HG02981 (cell line): ENCODE measurements around the gene UBE2O.
"Not testable (repeated sequence)": the region's sequence is repeated elsewhere in the genome, so short reads cannot be mapped to it uniquely, and the experiment has no call there.

ENCODE experiments used
- ATAC-seq: cut with Tn5 transposase; IDR thresholded peaks from one replicate; pipeline ENCODE4 v1.9.1; 2021; ENCODE audit warnings: mild to moderate bottlenecking, moderate library complexity; ENCODE audit not compliant: unreplicated experiment

The UBE2O gene

GRCh38 chr17:76354747-76355310 is 98.1 kb downstream of the UBE2O start:
- ATAC-seq: no peak

GRCh38 chr17:76354317-76354729 is 98.6 kb downstream of the UBE2O start:
- no peak for ATAC-seq

- ATAC-seq: peak; percentile 87
These were observed 99.2 kb downstream of the UBE2O start, which contains the start of gene PRPSAP1 for GRCh38 chr17:76353599-76354316. PRPSAP1 (minus strand) TSS chr17:76353916; CDS start chr17:76353703, 213 bp downstream.

GRCh38 chr17:76353004-76353598 is 99.9 kb downstream of the UBE2O start:
- ATAC-seq: peak; percentile 14

DNA sequence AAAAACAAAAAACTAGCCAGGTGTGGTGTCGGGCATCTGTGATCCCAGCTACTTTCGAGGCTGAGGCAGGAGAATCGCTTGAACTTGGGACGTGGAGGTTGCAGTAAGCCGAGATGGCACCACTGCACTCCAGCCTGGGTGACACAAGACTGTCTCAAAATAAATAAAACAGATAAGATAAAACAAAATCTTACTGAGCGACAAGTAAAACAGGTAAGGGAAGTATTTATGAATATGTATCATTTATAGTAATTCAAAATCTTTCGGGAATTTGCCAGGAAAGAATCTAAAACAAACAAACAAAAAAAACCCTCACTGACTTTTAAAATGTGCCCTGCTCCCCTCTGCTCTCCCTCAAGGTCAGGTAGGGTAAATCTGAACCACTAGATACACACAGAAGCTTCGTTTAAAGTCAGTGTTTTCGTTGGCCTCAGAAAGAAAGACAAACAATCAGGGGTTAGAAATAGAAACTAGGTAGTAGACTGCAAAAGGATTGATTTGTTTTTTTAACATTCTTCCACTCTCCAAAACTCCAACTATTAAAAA is 101.4 kb downstream of the UBE2O start:
- no peak for ATAC-seq

- ATAC-seq: no peak
These were observed 102.5 kb downstream of the UBE2O start for GRCh38 chr17:76350463-76350862.

GRCh38 chr17:76346936-76347335 is 106.0 kb downstream of the UBE2O start:
- ATAC-seq: not testable (repeated sequence)

DNA sequence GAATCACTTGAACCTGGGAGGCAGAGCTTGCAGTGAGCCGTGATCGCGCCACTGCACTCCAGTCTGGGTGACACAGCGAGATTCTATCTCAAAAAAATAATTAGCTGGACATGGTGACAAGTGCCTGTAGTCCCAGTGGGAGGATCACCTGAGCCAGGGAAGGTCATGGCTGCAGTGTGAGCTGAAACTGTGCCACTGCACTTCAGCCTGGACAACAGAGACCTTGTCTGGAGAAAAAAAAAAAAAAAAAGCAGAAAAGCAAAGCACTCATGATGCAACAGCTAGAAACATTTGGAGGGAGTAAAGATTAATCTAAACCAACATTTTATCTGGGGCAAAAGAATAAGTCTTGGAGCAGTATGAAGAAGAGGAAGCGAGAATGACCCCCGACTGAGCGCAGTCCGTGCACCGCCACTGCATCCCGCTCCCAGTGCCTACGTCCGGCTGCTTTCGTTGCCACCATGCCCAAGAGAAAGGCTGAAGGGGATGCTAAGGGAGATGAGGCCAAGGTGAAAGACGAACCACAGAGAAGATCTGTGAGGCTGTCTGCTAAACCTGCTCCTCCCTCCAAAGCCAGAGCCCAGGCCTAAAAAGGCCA is 107.5 kb downstream of the UBE2O start:
- ATAC-seq: no peak

DNA sequence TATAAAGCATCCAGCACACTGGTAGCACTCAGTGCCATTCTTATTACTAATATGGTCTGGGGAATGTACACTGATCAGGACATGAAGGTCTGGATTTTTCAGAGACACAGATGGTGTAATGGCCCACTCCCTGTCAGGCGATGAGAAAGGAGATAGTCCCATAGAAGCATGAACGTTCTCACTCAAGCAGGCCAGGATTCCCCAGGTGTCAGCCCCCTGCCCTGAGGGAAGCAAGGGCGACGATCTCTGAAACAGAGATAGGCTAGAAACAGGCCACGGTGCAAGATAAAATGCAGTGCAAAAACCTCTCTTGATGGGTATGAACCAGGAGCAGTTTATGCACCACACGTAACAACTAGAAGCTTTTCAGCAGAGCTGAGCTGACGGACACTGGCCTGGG is 109.8 kb downstream of the UBE2O start:
- ATAC-seq: no peak

- ATAC-seq: no peak
These were observed 111.7 kb downstream of the UBE2O start for GRCh38 chr17:76341301-76341700.
